SK-N-SH treated with all-trans-retinoic acid at 6 μM for 48 hours (cell line): Measurements from ENCODE around the gene CISTR.

Experiments used
- BACH2 ChIP-seq: fragments of 250-450 bp; sonication (Bioruptor Pico); IDR thresholded peaks from 2 replicates; pipeline ENCODE4 v1.9.0; 2021; ENCODE audit warnings: mild to moderate bottlenecking, borderline replicate concordance
- CSDC2 ChIP-seq: fragments of 250-450 bp; sonication (Bioruptor Pico); IDR thresholded peaks from 2 replicates; pipeline ENCODE4 v1.5.0; 2020; ENCODE audit warnings: mild to moderate bottlenecking, moderate library complexity
- OSR1 ChIP-seq: fragments of 250-450 bp; sonication (Bioruptor Pico); IDR thresholded peaks from 2 replicates; pipeline ENCODE4 v1.8.0; 2022; ENCODE audit warnings: moderate library complexity, mild to moderate bottlenecking, inconsistent platforms
- SNAI2 ChIP-seq: fragments of 250-450 bp; sonication (Bioruptor Pico); IDR thresholded peaks from 2 replicates; pipeline ENCODE4 v1.5.0; 2020; ENCODE audit warnings: mild to moderate bottlenecking, moderate library complexity
- TCF4 ChIP-seq: fragments of 250-450 bp; sonication (Bioruptor Pico); IDR thresholded peaks from 2 replicates; pipeline ENCODE4 v1.8.0; 2021; ENCODE audit warnings: mild to moderate bottlenecking, moderate library complexity, borderline replicate concordance
- ZNF565 ChIP-seq: fragments of 450-650 bp; formaldehyde crosslinking; conservative IDR thresholded peaks from 2 replicates; pipeline ENCODE4 v1.5.0; 2020; ENCODE audit warnings: low read depth, mild to moderate bottlenecking, moderate library complexity
- TF ChIP-seq, protein P1 (sequence below): fragments of 250-450 bp; sonication (Bioruptor Pico); IDR thresholded peaks from 2 replicates; pipeline ENCODE4 v1.8.0; 2020; ENCODE audit warnings: mild to moderate bottlenecking, moderate library complexity, borderline replicate concordance
- TF ChIP-seq, protein P2 (sequence below): fragments of 250-450 bp; sonication (Bioruptor Pico); IDR thresholded peaks from 2 replicates; pipeline ENCODE4 v1.5.1; 2020; ENCODE audit warnings: low read depth, mild to moderate bottlenecking, moderate library complexity

DNA sequence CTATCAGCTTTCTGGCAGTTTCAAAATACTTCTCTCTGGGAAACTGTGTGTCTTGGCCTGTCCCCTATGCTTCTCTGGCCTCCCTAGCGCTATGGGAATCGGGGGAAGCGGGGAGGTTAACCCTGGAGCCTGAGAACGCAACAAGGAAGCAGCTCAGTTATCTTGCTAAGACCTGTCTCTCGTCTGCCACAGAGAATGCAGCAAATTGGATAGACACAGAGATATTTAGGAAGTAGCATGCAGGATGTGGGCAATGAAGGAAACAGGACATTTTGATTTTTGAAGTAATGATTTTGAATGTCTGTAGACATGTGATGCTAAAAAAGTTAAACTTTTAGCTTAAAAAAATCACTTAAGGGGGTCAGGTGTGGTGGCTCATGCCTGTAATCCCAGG lies 18.0 kb downstream of the CISTR start:
- TF ChIP-seq CSDC2 (CRISPR knock-in tag), result no peak
- TF ChIP-seq, protein P1, sequence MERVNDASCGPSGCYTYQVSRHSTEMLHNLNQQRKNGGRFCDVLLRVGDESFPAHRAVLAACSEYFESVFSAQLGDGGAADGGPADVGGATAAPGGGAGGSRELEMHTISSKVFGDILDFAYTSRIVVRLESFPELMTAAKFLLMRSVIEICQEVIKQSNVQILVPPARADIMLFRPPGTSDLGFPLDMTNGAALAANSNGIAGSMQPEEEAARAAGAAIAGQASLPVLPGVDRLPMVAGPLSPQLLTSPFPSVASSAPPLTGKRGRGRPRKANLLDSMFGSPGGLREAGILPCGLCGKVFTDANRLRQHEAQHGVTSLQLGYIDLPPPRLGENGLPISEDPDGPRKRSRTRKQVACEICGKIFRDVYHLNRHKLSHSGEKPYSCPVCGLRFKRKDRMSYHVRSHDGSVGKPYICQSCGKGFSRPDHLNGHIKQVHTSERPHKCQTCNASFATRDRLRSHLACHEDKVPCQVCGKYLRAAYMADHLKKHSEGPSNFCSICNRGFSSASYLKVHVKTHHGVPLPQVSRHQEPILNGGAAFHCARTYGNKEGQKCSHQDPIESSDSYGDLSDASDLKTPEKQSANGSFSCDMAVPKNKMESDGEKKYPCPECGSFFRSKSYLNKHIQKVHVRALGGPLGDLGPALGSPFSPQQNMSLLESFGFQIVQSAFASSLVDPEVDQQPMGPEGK (CRISPR knock-in tag), result no peak
- TF ChIP-seq SNAI2, result no peak
- no peak for TF ChIP-seq ZNF565 (CRISPR knock-in tag)
- TF ChIP-seq, protein P2, sequence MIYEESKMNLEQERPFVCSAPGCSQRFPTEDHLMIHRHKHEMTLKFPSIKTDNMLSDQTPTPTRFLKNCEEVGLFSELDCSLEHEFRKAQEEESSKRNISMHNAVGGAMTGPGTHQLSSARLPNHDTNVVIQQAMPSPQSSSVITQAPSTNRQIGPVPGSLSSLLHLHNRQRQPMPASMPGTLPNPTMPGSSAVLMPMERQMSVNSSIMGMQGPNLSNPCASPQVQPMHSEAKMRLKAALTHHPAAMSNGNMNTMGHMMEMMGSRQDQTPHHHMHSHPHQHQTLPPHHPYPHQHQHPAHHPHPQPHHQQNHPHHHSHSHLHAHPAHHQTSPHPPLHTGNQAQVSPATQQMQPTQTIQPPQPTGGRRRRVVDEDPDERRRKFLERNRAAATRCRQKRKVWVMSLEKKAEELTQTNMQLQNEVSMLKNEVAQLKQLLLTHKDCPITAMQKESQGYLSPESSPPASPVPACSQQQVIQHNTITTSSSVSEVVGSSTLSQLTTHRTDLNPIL (CRISPR knock-in tag), result no peak
- no peak for TF ChIP-seq TCF4 (CRISPR knock-in tag)
- TF ChIP-seq BACH2 (CRISPR knock-in tag), result no peak
- no peak for TF ChIP-seq OSR1 (CRISPR knock-in tag)
